COR-L47 (cell line): ENCODE data around the gene SYPL1.
A peak's percentile ranks its signal among the peaks of the same experiment; 100 is the strongest.

ENCODE experiments used
- DNase-seq: peaks from one replicate; lab custom pipeline; 2025; lab: John Stamatoyannopoulos, UW

SYPL1 gene

DNA sequence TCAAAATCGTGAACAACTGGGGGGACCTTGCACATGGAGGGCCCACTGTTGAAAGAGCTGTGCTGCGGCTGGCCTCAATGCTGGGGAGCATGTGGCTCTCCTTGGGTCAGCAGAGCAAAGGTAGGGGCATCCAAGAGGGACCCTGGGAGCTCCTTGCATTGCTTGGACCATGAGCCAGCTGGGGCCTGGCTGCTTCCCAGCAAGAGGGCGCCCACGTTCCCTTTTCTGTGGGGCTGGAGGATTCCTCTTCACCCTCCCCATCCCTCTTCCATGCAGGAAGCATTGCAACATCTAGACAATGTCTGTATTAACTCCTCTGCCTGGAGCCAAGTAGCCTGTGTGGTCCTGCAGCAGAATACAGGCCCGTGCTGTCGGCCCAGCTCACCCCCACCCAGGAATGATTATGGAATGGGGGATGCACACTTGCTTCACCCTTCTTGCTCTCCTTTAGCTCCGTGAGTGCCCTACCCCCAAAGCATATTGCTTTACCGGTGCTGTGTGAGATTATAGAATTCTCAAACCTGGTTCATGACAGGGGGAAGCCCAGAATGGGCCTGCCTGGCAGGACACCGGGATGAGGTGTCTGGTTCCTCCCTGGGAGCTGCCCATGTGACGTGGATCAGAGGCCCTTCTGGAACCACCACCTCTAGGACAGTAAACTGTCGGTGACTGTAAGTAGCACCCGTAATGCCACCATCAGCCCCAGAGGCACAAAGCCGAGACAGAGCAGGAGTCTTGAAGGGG is 61.9 kb downstream of the SYPL1 start:
- DNase-seq: no peak

DNA sequence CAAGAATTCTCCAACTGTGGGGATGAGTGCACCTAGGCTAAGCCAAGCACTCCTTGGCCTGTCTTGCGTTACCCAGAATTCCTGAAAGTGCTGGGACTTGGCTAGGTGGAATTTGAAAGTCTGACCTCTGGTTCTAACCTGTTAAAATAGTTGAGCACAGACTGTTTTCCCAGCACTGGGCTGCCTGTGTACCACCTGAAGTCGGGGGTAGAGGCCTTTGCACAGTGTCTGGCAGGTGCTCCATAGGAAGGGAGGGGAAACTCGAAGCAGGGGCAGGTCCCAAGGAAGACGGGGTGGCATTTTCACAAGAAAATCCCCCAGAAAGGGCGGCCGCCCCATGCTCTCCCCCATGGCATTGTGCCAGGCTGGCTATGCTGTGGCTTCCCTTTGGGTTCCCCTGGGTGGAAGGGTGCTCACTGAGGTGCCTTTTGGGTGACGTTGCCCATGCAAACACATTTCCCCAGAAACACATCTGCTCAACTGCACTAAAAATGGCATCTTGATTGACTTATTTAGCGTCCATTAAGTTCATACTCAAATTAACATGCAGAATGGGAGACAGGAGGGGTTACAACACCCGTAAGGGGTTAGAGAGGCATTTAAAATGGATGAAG is 62.9 kb downstream of the SYPL1 start:
- no peak for DNase-seq

DNA sequence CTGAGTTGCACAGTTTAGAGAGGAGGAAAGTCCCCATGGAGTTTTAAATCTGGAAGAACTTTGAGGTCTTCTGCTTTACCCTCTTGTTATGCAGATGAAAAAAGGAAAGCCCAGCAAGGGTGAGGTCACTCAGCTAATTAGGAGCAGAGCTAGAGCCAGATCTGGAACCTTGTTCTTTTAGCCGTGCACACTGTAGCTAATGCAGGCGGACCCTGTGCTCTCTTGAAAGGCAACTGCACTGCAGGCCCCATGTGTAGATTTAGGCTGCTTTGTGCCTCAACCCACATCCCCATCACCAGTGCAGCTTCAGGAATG is 63.4 kb downstream of the SYPL1 start:
- DNase-seq: no peak

DNA sequence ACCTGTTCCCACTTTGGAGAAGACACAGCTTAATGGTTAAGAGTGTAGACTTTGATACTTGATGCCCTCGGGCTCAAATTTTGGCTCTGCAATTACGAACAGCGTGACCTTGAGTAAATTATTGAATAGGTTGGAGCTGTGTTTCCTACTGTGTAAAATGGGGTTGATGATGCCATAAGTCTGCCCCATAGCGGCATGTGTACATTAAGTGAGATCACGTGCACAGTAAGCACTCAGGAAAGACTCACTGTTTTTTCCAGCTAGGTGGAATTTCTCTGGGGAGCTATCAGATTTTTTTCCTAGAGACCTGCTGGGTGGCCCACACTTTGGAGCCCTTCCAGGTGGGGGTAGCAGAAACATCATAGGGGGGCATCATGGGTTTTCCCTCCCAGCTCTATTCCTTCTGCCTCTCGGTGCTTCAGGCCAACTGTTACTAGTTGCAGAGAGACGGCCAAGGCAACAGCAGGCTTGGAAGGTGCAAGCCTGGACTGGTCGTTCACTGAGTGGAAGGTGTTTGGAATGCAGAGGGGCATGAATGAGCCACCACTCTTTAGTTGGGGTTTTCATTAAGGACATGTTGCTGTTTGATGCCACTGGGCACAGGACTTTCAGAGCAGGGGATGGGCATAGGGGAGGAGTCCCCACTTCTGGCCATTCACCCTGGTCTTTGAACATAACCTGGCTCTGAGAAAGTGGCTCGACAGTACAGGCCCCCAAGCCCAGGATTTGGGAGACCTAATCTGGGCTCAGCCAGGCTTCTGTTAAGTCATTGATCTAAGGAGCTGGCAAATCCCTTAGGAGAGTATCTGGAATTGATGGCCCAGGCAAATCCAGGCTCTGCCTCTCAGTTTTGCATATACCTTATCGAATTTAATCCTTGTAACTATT is 64.0 kb downstream of the SYPL1 start:
- no peak for DNase-seq

DNA sequence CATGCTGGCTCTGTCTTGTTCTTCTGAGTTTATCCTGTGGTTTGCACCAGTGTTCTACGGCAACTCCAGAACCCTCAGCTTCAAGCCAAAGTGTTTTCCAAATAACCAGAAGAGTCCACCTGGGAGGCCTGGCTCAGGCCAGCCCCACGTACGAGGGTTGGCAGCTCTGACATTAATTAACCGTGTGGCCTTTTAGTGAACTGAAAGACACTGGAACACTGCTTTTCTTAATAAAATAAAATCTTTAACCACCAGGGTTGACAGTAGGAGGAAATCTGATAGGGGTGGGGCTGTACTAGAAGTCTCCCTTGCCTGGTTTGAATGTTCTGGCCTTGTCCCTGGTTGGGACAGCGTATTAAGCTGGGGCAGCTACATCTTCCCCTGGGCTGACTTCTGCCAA is 64.9 kb downstream of the SYPL1 start:
- DNase-seq: no peak

DNA sequence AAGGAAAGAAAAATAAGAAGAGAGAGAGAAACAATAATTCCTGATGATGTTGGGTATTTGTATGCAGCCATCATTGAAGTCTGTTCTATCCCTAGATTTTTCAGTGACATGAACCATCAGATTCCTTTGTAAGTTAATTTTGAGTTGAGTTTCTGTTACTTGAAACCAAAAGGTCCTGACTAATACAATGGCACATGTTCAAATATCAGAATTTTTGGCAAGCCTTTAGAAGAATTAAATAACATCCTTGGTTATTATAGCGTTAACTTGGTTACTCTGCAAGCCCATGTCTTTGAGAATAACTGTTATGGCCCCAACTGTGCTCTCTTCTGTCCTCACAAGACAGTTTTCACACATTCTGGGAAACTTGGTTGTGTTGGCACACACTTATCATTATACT is 66.5 kb downstream of the SYPL1 start:
- no peak for DNase-seq

DNA sequence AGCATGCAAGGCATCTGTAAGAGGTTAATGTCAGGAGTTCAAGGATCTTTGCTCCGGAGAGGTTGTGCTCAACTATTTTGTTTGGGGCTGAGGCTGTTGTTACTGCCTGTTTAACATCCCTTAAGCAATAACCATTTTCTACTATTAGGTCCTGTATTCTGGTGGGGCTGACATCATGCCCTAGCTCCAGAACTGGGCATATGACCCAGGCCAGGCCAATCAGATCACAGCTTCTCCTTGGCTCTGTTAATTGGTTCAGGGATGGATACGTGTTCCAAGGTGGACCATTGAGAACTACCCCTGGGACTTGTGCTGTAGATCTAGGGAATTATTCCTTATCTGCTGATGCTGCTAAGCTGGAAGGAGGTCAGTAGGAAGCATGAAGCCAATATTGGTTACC is 67.0 kb downstream of the SYPL1 start:
- no peak for DNase-seq

DNA sequence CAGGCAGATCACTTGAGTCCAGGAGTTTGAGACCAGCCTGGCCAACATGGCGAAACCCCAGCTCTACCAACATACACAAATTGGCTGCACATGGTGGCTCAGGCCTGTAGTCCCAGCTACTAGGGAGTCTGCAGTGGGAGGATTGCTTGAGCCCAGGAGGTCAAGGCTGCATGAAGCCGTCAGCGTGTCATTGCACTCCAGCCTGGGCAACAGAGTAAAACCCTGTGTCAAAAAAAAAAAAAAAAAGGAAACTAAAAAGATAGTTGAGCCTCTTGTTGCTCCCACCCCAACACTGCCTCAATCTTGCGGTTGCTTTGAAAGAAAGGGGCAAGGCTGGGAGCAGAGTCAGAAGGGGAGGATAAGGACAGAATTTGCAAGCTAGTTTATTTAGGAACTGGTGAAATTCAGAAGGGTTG is 69.9 kb downstream of the SYPL1 start:
- no peak for DNase-seq

DNA sequence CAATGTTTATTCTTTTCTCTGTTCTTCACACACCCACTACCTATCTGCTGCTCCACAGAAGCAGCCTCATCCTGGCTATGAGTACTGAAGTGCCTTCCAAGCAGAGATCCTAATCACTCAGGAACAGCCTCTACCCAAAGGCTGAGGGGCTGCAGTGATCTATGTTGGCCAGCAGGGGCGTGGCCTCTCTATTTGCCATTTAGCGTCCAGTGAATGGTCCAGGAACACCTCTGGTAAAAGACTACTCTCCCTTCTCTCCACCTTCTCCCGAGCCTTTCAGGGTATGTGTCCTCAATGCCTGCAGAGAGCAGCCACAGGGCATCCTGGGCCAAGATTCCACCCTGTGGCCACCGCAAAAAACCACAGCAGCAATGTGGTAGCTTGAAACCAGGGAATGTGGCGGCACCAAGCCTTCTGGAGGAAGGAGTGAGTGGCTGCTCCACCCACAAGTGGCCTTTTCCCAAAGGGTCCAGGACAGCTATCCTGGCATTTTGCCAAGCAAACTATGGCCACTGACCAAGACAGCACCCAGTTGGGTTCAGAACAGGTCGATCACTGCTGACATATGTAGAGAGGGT is 70.9 kb downstream of the SYPL1 start:
- peak; percentile 46 for DNase-seq
